NCI-H1436 (cell line): ENCODE results near the gene NAGK.
A peak's percentile ranks its signal among the peaks of the same experiment; 100 is the strongest.
"Not testable (repeated sequence)": the region's sequence is repeated elsewhere in the genome, so short reads cannot be mapped to it uniquely, and the experiment has no call there.

Source experiments
- DNase-seq: peaks from one replicate; lab custom pipeline; 2025; lab: John Stamatoyannopoulos, UW

Gene NAGK

GRCh38 chr2:71068218-71069035 lies at the start of gene NAGK:
Gene NAGK (plus strand): TSS chr2:71068648. CDS start chr2:71068684, 36 bp downstream.
- peak; percentile 92 for DNase-seq

GRCh38 chr2:71019989-71020388 lies 48.5 kb upstream of the NAGK start:
- DNase-seq, result not testable (repeated sequence)

DNA sequence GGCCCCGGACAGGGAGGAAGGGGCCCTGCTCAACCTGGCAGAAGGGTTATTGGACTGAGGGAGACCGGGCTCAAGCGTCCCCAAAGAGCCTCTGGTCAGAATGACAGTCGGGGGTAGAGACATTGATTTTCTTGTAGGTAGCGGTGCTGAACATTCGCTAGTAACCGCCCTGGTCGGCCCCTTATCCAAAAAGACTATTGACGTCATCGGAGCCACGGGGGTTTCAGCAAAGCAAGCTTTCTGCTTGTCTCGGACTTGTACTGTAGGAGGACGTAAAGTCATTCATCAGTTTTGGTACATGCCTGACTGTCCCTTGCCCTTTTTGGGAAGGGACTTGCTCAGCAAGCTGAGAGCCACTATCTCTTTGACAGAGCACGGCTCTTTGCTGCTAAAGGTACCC lies 47.1 kb upstream of the NAGK start:
- not testable (repeated sequence) for DNase-seq

DNA sequence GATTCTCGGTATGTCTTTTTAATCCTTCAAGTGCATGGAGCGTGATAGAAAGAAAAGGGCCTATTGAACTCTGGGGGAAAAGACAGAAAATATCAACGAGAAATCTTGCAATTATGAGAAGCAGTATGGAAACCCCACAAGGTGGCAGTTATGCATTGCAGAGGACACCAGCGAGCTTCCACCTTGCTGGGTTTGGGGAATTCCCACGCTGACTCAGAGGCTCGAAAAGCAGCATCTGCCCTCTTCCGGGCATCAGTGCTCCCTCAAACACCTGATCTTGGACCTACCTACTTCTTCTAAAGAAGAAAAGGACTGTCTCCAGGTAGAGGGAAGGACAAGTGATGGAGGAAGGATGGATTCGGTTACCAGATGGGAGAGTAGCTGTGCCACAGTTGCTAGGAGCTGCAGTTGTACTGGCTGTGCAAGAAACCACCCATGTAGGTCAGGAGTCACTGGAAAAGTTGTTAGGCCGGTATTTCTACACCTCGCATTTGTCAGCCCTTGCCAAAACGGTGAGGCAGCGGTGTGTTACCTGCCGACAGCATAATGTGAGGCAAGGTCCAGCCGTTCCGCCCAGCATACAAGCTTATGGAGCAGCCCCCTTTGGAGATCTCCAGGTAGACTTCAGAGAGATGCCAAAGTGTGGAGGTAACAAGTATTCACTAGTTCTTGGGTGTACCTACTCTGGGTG lies 44.8 kb upstream of the NAGK start:
- DNase-seq, result not testable (repeated sequence)

DNA sequence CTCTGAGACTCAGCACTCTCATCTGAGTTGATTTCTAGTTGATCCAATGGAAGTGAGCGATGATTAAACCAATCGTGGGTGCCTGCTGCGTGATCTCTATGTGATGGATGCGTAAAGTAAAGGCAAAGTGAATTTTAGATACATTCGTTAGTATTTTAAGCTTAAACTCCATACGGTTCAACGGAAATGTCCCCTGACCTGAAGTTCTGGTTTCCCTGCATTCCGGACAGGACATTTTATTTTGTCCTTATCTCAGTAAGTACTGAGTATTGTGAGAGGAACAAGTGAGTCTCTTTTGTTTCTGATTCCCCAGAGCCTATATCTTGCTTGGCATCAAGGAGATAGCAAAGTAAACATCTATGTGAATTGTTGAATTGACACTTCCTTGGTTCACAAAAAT lies 32.2 kb upstream of the NAGK start:
- not testable (repeated sequence) for DNase-seq

DNA sequence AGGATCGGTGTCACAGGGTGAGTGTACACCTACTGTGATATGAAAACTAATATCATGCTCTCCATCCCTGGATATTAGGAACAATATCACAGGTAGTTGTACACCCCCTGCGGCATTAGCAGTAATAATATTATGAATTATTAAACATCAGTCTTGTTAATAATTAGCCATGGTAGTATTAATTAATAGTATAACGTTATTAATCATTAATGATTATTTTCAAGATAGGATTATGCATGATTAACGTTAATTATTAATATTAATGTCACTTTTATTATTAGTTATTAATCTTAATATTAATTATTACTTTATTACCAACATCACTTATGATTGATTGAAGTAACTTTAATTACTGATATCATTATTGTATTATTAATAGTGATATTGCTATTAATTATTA lies 26.2 kb upstream of the NAGK start:
- no peak for DNase-seq

GRCh38 chr2:71043531-71044407 lies 24.7 kb upstream of the NAGK start:
- DNase-seq, result no peak

DNA sequence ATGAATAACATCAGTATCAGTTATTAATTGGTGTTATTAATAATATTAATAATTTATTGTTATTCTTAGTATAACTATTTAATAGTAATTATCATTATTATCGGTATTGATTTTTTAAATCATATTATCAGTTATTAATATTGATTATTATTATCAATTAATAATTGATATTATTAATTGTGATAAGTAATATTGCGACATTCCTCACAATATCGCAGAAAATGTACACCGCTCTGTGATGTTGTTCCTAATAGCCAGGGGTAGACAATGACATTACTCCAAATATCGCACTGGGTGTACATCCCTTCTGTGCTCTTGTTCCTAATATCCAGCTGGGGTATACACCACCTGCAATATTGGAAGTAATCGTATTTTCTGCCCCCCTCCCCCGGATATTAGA lies 23.3 kb upstream of the NAGK start:
- no peak for DNase-seq

GRCh38 chr2:71045865-71046548 lies 22.4 kb upstream of the NAGK start:
- DNase-seq, result no peak

DNA sequence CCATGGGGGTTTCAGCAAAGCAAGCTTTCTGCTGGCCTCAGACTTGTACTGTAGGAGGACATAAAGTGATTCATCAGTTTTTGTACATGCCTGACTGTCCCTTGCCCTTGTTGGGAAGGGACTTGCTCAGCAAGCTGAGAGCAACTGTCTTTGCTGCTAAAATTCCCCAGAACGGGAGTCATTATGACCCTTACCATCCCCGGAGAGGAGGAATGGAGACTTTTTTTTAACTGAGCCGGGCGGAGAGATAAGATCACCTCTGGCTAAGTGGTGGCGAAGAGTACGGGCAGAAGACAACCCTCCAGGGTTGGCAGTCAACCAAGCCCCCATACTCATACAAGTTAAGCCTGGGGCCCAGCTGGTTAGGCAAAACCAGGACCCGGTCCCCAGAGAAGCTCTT lies 20.4 kb upstream of the NAGK start:
- no peak for DNase-seq

- DNase-seq, result not testable (repeated sequence)
These were observed 18.6 kb upstream of the NAGK start for GRCh38 chr2:71049704-71050360.

DNA sequence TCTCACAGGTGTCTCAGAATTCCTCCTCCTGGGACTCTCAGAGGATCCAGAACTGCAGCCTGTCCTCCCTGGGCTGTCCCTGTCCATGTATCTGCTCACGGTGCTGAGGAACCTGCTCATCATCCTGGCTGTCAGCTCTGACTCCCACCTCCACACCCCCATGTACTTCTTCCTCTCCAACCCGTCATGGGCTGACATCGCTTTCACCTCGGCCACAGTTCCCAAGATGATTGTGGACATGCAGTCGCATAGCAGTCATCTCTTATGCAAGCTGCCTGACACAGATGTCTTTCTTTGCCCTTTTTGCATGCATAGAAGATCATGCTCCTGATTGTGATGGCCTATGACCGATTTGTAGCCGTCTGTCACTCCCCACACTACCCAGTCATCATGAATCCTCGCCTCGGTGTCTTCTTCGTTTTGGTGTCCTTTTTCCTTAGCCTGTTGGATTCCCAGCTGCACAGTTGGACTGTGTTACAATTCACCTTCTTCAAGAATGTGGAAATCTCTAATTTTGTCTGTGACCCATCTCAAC lies 13.2 kb upstream of the NAGK start:
- not testable (repeated sequence) for DNase-seq

DNA sequence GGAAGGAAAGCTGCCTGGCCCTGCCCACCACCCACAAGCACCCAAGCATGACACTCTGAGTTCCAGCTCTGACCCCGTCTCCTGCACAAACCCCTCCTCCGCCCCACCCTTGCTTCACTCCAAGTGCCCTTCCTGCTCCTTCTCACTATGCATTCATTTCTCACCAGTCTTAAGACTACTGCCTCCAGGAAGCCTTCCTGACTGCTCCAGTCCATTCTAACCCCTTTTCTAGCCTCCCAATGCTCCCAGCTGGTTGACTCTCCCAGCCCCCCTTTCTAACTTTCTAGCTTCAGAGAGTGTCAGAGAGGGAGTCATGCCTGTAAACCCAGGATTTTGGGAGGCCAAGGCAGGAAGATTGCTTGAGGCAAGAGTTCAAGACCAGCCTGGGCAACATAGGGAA lies 8.2 kb upstream of the NAGK start:
- DNase-seq, result no peak

GRCh38 chr2:71060871-71061270 lies 7.6 kb upstream of the NAGK start:
- no peak for DNase-seq

- no peak for DNase-seq
These were observed 5.2 kb upstream of the NAGK start for GRCh38 chr2:71063216-71063615.

DNA sequence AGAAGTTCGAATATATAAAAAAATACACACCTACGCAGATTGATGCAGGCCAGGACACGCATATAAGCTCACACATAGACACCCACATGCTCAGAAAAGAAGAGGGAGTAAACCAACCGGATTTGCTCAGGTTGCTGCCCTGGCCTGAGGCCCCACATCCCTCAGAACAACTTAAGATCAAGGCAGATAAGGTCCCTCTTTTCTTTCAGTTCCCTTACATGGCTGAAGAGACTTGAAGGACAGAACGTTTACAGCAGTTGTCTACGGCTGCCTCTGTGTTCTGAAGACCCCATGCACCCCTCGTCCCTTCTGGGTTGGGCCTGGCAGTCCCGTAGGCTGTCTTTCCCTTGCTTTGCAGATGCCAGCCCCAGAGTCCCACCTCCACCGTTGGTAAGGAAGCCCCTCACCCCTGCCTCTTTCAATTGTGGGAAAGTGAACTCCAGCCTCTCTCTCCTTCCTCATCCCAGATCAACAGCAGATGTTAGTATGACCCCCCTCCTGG lies 4.3 kb upstream of the NAGK start:
- DNase-seq, result no peak

DNA sequence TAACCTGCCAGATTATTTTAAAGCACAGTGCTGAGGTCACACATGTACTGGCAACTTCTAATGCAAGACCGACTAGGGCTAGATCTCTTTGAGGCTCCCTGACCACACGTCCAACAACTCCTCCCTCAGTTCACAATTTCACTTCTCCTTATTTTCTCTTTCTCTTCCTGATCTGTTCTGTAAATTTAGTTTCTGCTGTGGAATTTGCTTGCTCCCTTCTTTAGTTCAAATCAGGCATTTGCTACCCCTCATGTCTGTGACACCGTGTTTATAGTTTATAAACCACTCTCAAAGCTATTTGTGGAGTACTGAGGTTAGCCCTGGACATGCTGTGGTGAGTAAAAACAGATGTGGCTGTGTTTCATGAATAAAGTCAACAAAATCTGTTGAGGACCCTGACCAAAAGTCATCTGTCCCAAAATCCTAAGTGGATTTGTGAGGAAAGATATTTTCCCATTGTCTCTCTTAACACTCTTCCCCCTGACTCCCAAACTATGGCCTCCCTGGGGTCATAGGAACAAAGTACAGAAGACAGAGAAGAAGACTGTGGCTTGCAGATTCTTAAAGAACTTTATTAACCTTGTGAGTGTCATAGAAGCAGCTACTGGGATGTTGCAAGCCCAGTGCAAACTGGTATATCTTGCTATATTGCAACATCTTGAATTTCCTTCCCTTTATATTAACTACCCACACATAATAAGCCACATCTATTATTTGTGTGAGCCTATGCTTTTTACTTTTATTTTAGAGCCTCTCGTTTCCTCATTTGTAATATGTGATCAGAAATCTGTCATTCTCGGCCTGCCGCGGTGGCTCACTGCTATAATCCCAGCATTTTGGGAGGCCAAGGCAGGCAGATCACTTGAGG lies 3.5 kb upstream of the NAGK start:
- DNase-seq, result no peak

DNA sequence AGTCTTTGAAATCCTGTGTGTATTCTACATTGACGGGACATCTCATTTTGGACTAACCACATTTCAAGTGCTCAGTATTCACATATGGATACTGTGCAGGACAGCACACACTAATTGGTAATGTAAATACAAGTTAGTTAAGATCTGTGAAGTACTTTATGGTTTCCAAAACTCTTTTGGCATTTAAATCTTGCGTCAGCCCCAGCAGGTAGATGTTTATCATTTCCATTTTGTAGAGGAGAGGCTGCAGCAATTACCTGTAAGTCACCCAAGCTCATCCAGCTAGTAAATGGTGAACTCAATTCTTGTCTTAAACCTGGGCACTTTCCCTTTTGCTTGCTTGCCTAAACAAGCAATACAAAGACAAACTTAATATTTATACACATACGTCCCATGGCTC lies 1.6 kb upstream of the NAGK start:
- DNase-seq, result no peak

DNA sequence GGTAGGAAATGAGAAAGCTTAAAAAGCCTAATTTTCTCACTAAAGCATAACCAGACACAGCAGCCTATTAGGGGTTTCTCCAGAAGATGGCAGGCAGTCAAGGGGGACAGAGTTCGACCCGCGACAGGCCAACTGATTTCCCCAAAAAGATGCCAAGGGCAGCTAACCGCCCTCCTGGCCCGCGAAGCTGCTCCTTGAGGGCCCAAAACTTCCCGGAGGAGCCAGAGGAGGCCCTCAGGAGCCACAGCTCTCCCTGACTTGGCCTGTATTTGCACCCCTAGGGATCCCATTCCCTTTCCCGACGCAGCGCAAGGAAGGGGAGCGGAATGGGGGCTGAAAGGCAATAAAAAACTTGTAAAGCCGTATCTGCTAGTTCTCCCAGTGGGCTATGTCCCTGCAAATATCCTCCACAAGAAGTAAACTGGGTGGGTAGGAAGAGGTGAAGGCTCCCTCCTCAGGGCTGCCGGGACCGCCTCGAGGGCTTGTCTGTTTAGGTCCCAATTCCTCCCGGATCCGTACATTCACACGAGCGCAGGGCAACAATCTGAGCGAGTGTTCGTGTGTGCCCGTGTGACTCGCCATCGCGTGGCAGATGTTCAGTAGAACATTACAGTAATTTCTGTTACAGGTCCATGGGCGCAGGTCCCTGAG lies 756 bp upstream of the NAGK start:
- DNase-seq, result no peak
